ENCODE results near the gene RPS2.

Gene RPS2

GRCh38 chr16:1918351-1919326, 46.0 kb downstream of the RPS2 start, which contains the start of gene HS3ST6:
Gene HS3ST6, minus strand, starts transcription at chr16:1918415. Its CDS starts 92 bp downstream, at chr16:1918323.
- DNase-seq (ENCODE audit: low spot score), result no peak

GRCh38 chr16:1917665-1918350, 46.8 kb downstream of the RPS2 start:
- DNase-seq (ENCODE audit: low spot score), result no peak

DNA sequence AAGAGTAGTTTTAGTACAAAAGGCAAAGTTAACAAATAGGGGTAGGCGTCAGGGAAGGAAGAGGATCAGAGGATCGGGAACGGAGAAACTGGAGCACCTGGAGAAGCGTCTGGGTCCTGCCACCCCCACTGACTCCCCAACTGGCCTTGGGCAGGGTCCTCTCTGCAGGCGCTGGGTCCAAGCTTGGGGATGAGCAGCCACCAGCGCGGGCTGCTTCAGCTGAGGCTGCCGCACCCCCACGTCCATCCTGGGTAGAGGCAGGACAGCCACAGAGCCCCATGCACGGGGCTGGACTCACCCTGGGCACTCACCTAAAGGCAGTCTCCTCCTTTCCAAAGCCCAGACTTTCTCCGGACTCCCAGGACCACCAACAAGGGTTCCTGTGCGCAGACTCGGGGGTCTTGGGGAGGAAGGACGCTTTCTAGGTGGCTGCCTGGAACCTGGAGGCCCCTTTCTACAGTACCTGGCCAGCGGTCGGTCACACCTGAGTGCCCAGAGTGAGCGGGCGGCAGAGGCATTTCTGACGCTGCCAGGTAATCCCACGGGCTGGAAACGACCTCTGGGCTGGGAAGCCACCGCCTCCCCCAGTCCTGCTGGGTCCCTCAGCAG, 47.5 kb downstream of the RPS2 start:
- no peak for DNase-seq (ENCODE audit: low spot score)

GRCh38 chr16:1916640-1916990, 48.0 kb downstream of the RPS2 start:
- DNase-seq (ENCODE audit: low spot score), result no peak

GRCh38 chr16:1915732-1916639, 48.6 kb downstream of the RPS2 start:
- no peak for DNase-seq (ENCODE audit: low spot score)

GRCh38 chr16:1914988-1915387, 49.6 kb downstream of the RPS2 start:
- DNase-seq (ENCODE audit: low spot score), result no peak

GRCh38 chr16:1914084-1914608, 50.5 kb downstream of the RPS2 start:
- no peak for DNase-seq (ENCODE audit: low spot score)

DNA sequence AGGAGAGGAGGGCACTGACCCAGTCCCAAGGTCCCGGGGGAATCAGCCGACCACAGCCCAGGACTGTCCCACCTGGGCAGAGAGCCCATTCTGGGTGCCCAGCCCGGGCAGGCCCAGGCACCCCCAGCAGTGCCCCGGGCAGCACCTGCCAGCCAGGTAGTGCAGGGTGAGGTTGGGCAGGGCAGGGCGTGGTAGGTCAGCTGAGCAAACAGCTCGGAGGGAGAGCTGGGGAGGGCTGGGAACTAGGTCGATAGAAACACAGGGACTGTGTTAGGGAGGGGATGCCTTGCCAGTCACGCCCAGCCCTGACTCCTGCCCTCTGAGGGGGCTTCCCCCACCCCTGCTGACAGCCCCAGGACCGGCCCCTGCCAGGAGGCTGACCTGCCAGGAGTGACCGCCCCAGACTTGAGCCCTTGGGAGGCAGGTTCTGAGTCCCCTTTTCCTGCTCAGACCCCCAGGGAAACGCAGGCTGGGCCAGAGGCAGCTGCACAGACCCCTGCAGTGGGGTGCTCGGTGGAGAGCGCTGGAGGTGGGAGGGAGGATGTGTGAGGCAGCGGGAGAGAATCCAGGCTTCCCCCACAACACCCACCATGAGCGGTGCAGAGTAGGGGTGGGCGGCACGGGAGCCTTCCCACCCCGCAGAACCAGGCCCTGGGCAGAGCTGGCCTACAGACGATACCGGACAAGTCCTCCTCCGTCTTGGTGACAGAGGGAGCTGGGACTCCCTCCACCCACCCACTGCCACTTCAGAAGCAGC, 51.1 kb downstream of the RPS2 start:
- no peak for DNase-seq (ENCODE audit: low spot score)

DNA sequence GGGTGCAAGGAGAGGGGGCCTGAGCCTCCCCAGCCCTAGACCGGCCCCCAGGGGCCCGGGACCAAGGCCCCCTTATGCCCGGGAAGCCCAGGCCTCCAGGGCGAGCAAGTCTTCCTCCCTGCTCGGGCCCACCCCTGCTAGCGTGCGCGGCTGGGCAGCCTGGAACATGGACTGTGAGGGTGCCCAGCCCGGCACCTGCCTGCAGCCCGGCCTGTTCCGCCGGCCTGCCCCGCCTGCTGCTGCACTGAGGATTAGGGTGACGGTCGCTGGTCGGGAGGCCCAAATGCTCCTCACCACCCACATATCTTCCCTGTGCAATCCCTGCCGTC, 52.4 kb downstream of the RPS2 start:
- DNase-seq (ENCODE audit: low spot score), result no peak
